ENCODE measurements around the gene CCDC83. TPM values are rescaled to one million over a fixed set of nuclear protein-coding genes. Genes with fewer than 3 reads are reported as not detected.
A peak's percentile ranks its signal among the peaks of the same experiment; 100 is the strongest.

Gene CCDC83
- total and polyA plus RNA-seq, 2 experiments from 2014 or later, result not detected

DNA sequence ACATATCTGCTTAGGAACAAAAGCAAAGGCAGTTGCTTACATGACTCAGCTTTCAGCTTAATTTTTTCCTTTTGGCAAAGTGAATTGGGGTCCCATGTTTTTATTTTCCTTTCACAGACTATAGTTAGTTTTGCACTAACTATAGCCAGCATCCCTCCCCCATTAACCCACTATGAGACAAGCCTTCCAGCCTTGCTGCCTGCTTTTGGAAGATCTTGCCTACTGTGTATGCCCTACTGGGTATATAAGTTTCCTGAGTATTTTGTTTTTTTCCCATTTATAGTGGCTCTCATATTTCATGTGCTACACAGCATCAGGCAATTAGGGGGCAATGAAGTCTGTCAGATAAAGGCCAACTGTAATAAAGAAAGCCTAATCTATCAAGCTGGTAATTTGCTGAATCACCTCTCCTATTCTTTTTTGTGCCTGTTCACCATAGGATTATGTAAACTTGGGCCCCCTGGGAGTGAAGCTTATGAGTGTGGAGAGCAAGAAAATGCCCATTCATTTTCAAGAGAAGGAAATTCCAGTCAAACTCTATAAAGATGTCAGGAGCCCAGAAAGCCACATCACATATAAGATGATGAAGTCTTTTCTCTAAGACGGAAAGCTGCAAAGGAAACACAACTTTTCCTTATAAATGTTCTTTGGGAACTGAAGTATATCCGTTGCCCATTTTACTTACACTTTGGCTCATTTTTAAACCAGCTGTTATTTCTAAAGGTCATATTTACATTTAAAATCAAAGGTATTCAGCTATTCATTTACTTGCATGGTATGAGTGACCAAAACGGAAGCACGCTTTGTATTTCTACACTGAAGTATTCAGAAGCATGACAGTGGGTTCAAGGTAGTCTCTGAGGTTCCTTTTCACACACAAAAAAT, 64.0 kb downstream of the CCDC83 start:
- H3K27ac Mint-ChIP-seq, result peak overlapping the region; percentile 89
- Histone ChIP-seq H3K9me2 (ENCODE audit: insufficient read depth) (no peaks in the 10 kb centered on the region), H3K79me2 (replicated peaks; ENCODE audit: insufficient read depth) (no peaks in the 10 kb centered on the region), H3K4me2 (0 out of 2 replicates have a peak overlapping the region, but pooled peaks have one; percentile 13), H3K27me3 (ENCODE audit: insufficient read depth) (no peaks in the 10 kb centered on the region), H3F3A (replicated peaks; ENCODE audit: low read depth) (no peaks in the 10 kb centered on the region), H2AFZ (no peak overlapping the region), H3K27ac (ENCODE audit: low read depth) (no peak overlapping the region), H3K4me3 (no peak overlapping the region), H3K4me1 (ENCODE audit: insufficient read depth) (peaks cover 10% of the 10 kb centered on the region; the same call in 1 of the 2 replicates), H4K20me1 (replicated peaks; ENCODE audit: insufficient read depth) (no peaks in the 10 kb centered on the region), H3K36me3 (ENCODE audit: insufficient read depth) (no peaks in the 10 kb centered on the region)
- H3K9me3 Mint-ChIP-seq, result peaks cover 14% of the 10 kb centered on the region
- H3K27me3 Mint-ChIP-seq (ENCODE audit: insufficient read depth, low read depth, poor library complexity), result no peaks in the 10 kb centered on the region
- DNase-seq (ENCODE audit: low spot score) (no peak), ATAC-seq (peak; percentile 27; the same call in 1 of the 3 replicates)
- H3K4me3 Mint-ChIP-seq, result no peak overlapping the region
- H3K36me3 Mint-ChIP-seq (ENCODE audit: low read depth), result peaks cover 9% of the 10 kb centered on the region; the same call in 2 of the 3 replicates
- H3K4me1 Mint-ChIP-seq, result peaks cover 16% of the 10 kb centered on the region
- no peak for TF ChIP-seq NANOG (IDR thresholded peaks at IDR 0.05; ENCODE audit: borderline replicate concordance)
- TF ChIP-seq ZNF114 (CRISPR knock-in tag; IDR thresholded peaks at IDR 0.05), result no peak
- TF ChIP-seq JUNB (IDR thresholded peaks at IDR 0.05; ENCODE audit: unreplicated experiment), result no peak
- TF ChIP-seq POLR2AphosphoS5 (IDR thresholded peaks at IDR 0.05; ENCODE audit: low read depth), result no peak
- no peak for TF ChIP-seq EZH2 (IDR thresholded peaks at IDR 0.05; ENCODE audit: low read depth, unreplicated experiment)
- no peak for TF ChIP-seq STAT1 (IDR thresholded peaks at IDR 0.05; ENCODE audit: unreplicated experiment)
- no peak for TF ChIP-seq EZH2phosphoT487 (IDR thresholded peaks at IDR 0.05; ENCODE audit: unreplicated experiment)
- no peak for TF ChIP-seq CREB1 (CRISPR knock-in tag; IDR thresholded peaks at IDR 0.05; ENCODE audit: low read depth)

DNA sequence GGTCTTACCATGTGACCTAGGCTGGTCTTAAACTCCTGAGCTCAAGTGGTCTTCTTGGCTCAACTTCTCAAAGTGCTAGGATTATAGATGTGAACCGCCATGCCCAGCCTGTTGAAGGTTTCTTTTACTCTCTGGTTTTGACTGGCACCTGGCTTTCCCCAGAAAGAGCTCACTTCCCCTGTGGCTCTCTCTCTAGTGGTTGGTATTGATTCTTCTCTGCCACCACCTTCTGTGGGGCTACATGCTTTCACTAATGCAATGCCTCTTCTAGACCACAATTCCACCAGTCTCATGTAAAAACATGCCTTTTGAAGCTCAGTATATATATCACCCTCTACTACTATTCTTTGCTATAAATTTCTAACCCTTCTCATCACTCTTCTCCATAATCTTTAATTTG, 67.2 kb downstream of the CCDC83 start:
- no peaks in the 10 kb centered on the region for H3K36me3 ChIP-seq (ENCODE audit: insufficient read depth)
- no peaks in the 10 kb centered on the region for H3K9me2 ChIP-seq (ENCODE audit: insufficient read depth)
- H3K4me3 ChIP-seq, result no peak overlapping the region
- DNase-seq (ENCODE audit: low spot score) (no peak), ATAC-seq (no peak)
- Mint-ChIP-seq H3K27me3 (ENCODE audit: insufficient read depth, low read depth, poor library complexity) (no peaks in the 10 kb centered on the region), H3K4me3 (no peak overlapping the region), H3K36me3 (ENCODE audit: low read depth) (no peaks in the 10 kb centered on the region), H3K9me3 (peaks cover 5% of the 10 kb centered on the region; the same call in 1 of the 3 replicates), H3K27ac (no peak overlapping the region), H3K4me1 (peaks cover 16% of the 10 kb centered on the region)
- H3K4me2 ChIP-seq, result no peak overlapping the region
- H3K79me2 ChIP-seq (replicated peaks; ENCODE audit: insufficient read depth), result no peaks in the 10 kb centered on the region
- peaks cover 10% of the 10 kb centered on the region; the same call in 1 of the 2 replicates for H3K4me1 ChIP-seq (ENCODE audit: insufficient read depth)
- H4K20me1 ChIP-seq (replicated peaks; ENCODE audit: insufficient read depth), result no peaks in the 10 kb centered on the region
- no peak overlapping the region for H2AFZ ChIP-seq
- no peak overlapping the region for H3K27ac ChIP-seq (ENCODE audit: low read depth)
- H3K27me3 ChIP-seq (ENCODE audit: insufficient read depth), result no peaks in the 10 kb centered on the region
- no peaks in the 10 kb centered on the region for H3F3A ChIP-seq (replicated peaks; ENCODE audit: low read depth)
- no peak for TF ChIP-seq CREB1 (CRISPR knock-in tag; IDR thresholded peaks at IDR 0.05; ENCODE audit: low read depth)
- TF ChIP-seq EZH2phosphoT487 (IDR thresholded peaks at IDR 0.05; ENCODE audit: unreplicated experiment), result no peak
- TF ChIP-seq NANOG (IDR thresholded peaks at IDR 0.05; ENCODE audit: borderline replicate concordance), result no peak
- TF ChIP-seq, protein P1, sequence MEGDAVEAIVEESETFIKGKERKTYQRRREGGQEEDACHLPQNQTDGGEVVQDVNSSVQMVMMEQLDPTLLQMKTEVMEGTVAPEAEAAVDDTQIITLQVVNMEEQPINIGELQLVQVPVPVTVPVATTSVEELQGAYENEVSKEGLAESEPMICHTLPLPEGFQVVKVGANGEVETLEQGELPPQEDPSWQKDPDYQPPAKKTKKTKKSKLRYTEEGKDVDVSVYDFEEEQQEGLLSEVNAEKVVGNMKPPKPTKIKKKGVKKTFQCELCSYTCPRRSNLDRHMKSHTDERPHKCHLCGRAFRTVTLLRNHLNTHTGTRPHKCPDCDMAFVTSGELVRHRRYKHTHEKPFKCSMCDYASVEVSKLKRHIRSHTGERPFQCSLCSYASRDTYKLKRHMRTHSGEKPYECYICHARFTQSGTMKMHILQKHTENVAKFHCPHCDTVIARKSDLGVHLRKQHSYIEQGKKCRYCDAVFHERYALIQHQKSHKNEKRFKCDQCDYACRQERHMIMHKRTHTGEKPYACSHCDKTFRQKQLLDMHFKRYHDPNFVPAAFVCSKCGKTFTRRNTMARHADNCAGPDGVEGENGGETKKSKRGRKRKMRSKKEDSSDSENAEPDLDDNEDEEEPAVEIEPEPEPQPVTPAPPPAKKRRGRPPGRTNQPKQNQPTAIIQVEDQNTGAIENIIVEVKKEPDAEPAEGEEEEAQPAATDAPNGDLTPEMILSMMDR (conservative IDR thresholded peaks at IDR 0.05; ENCODE audit: low read depth in 2 of 2), result no peak
- no peak for TF ChIP-seq EZH2 (IDR thresholded peaks at IDR 0.05; ENCODE audit: low read depth, unreplicated experiment)
- no peak for TF ChIP-seq ZNF331 (CRISPR knock-in tag; IDR thresholded peaks at IDR 0.05; ENCODE audit: low read depth)
- no peak for TF ChIP-seq ZNF114 (CRISPR knock-in tag; IDR thresholded peaks at IDR 0.05)
- no peak for TF ChIP-seq STAT1 (IDR thresholded peaks at IDR 0.05; ENCODE audit: unreplicated experiment)
- TF ChIP-seq, protein P2, sequence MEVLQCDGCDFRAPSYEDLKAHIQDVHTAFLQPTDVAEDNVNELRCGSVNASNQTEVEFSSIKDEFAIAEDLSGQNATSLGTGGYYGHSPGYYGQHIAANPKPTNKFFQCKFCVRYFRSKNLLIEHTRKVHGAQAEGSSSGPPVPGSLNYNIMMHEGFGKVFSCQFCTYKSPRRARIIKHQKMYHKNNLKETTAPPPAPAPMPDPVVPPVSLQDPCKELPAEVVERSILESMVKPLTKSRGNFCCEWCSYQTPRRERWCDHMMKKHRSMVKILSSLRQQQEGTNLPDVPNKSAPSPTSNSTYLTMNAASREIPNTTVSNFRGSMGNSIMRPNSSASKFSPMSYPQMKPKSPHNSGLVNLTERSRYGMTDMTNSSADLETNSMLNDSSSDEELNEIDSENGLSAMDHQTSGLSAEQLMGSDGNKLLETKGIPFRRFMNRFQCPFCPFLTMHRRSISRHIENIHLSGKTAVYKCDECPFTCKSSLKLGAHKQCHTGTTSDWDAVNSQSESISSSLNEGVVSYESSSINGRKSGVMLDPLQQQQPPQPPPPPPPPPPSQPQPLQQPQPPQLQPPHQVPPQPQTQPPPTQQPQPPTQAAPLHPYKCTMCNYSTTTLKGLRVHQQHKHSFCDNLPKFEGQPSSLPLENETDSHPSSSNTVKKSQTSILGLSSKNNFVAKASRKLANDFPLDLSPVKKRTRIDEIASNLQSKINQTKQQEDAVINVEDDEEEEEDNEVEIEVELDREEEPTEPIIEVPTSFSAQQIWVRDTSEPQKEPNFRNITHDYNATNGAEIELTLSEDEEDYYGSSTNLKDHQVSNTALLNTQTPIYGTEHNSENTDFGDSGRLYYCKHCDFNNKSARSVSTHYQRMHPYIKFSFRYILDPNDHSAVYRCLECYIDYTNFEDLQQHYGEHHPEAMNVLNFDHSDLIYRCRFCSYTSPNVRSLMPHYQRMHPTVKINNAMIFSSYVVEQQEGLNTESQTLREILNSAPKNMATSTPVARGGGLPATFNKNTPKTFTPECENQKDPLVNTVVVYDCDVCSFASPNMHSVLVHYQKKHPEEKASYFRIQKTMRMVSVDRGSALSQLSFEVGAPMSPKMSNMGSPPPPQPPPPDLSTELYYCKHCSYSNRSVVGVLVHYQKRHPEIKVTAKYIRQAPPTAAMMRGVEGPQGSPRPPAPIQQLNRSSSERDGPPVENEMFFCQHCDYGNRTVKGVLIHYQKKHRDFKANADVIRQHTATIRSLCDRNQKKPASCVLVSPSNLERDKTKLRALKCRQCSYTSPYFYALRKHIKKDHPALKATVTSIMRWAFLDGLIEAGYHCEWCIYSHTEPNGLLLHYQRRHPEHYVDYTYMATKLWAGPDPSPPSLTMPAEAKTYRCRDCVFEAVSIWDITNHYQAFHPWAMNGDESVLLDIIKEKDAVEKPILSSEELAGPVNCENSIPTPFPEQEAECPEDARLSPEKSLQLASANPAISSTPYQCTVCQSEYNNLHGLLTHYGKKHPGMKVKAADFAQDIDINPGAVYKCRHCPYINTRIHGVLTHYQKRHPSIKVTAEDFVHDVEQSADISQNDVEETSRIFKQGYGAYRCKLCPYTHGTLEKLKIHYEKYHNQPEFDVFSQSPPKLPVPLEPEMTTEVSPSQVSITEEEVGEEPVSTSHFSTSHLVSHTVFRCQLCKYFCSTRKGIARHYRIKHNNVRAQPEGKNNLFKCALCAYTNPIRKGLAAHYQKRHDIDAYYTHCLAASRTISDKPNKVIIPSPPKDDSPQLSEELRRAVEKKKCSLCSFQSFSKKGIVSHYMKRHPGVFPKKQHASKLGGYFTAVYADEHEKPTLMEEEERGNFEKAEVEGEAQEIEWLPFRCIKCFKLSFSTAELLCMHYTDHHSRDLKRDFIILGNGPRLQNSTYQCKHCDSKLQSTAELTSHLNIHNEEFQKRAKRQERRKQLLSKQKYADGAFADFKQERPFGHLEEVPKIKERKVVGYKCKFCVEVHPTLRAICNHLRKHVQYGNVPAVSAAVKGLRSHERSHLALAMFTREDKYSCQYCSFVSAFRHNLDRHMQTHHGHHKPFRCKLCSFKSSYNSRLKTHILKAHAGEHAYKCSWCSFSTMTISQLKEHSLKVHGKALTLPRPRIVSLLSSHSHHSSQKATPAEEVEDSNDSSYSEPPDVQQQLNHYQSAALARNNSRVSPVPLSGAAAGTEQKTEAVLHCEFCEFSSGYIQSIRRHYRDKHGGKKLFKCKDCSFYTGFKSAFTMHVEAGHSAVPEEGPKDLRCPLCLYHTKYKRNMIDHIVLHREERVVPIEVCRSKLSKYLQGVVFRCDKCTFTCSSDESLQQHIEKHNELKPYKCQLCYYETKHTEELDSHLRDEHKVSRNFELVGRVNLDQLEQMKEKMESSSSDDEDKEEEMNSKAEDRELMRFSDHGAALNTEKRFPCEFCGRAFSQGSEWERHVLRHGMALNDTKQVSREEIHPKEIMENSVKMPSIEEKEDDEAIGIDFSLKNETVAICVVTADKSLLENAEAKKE (CRISPR knock-in tag; IDR thresholded peaks at IDR 0.05), result no peak
- TF ChIP-seq JUNB (IDR thresholded peaks at IDR 0.05; ENCODE audit: unreplicated experiment), result no peak
